ENCODE results near the gene SH2D4B.

- TF ChIP-seq CTCF (conservative IDR thresholded peaks at IDR 0.05) (no peak), EZH2 (IDR thresholded peaks at IDR 0.05; ENCODE audit: low read depth) (no peak)
Measured at GRCh38 chr10:80672613-80673012, 134.9 kb downstream of the SH2D4B start.

All from PC-9 (cell line).